Smooth muscle cell (in vitro differentiated cells): ENCODE measurements around the gene TADA2B. TPM values are rescaled to one million over a fixed set of nuclear protein-coding genes. Genes with fewer than 3 reads are reported as not detected.

Source experiments
- DNase-seq: peaks from one replicate; lab custom pipeline; 2025; ENCODE audit not compliant: unreplicated experiment; lab: John Stamatoyannopoulos, UW
- H2AFZ ChIP-seq: fragments of 200-600 bp; sonication (generic); 2 replicates; pipeline ENCODE4 v1.6.0; 2016; ENCODE audit warnings: antibody characterized with exemption, low read depth, mild to moderate bottlenecking
- H3F3A ChIP-seq: fragments of 200-600 bp; sonication (generic); 2 replicates; pipeline ENCODE4 v1.6.0; 2017; ENCODE audit warnings: antibody characterized with exemption, low read depth
- H3K27ac ChIP-seq: fragments of 200-600 bp; sonication (generic); 2 replicates; pipeline ENCODE4 v1.5.1; 2016; ENCODE audit warnings: low read depth, mild to moderate bottlenecking
- H3K27me3 ChIP-seq: fragments of 200-600 bp; sonication (generic); 2 replicates; pipeline ENCODE4 v1.6.1; 2016; ENCODE audit warnings: low read depth, mild to moderate bottlenecking
- H3K36me3 ChIP-seq: fragments of 200-600 bp; sonication (generic); 2 replicates; pipeline ENCODE4 v1.5.1; 2016; ENCODE audit warnings: low read depth
- H3K4me1 ChIP-seq: fragments of 200-600 bp; sonication (generic); 2 replicates; pipeline ENCODE4 v1.5.1; 2016; ENCODE audit warnings: low read depth
- H3K4me2 ChIP-seq: fragments of 200-600 bp; sonication (generic); 2 replicates; pipeline ENCODE4 v1.6.0; 2016; ENCODE audit warnings: mild to moderate bottlenecking
- H3K4me3 ChIP-seq: fragments of 200-600 bp; sonication (generic); 2 replicates; pipeline ENCODE4 v1.5.1; 2016; ENCODE audit warnings: mild to moderate bottlenecking
- H3K79me2 ChIP-seq: fragments of 200-600 bp; sonication (generic); 2 replicates; pipeline ENCODE4 v1.6.0; 2016; ENCODE audit warnings: low read depth, mild to moderate bottlenecking
- H3K9ac ChIP-seq: fragments of 200-600 bp; sonication (generic); 2 replicates; pipeline ENCODE4 v1.6.0; 2016; ENCODE audit warnings: low read depth
- H3K9me3 ChIP-seq: fragments of 200-600 bp; sonication (generic); replicated peaks from 2 replicates; pipeline ENCODE4 v1.5.1; 2016; ENCODE audit warnings: low read depth
- H4K20me1 ChIP-seq: fragments of 200-600 bp; sonication (generic); 2 replicates; pipeline ENCODE4 v1.6.0; 2016; ENCODE audit warnings: low read depth
- WGBS: methylation state at CpG from one replicate; pipeline ENCODE4 v1.1.7; 2016; ENCODE audit warnings: low lambda C conversion rate; 5-methylcytosine and 5-hydroxymethylcytosine counted together
- polyA plus RNA-seq: library from polyadenylated mRNA; unstranded; fragments of >200 nt; fragmentation: Nextera tagmentation; extraction: Ambion mirVana; gene quantifications from 2 replicates; pipeline ENCODE4 v1.2.1, GENCODE V29; 2016
- total RNA-seq: library from RNA; depleted of rRNA; stranded (reverse); fragments of >200 nt; gene quantifications from 2 replicates; pipeline ENCODE4 v1.2.3, GENCODE V29; 2014
- TF ChIP-seq, protein P1 (sequence below): fragments of 200-600 bp; sonication (generic); IDR thresholded peaks from 2 replicates; pipeline ENCODE4 v1.5.1; 2017; ENCODE audit warnings: borderline replicate concordance, mild to moderate bottlenecking, antibody characterized with exemption; ENCODE audit not compliant: insufficient read depth, poor library complexity, severe bottlenecking

The TADA2B gene
- total and polyA plus RNA-seq, 2 experiments from 2014 or later, result 6.3 to 9.1 TPM

DNA sequence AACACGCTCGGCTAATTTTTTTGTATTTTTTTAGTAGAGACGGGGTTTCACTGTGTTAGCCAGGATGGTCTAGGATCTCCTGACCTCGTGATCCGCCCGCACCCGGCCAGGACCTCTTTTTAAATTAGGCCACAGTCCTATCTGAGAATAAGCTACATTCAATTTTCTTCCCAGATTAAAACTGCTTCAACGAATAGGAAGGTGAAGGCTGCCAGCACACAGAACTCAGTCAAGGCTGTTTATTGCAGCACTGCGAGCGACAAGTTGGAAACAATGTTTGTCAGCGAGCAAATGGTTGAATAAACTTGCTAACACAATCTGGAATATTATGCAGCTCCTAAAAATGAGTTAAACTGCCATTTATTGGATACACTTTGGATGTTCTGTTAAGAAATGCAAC is 22.8 kb downstream of the TADA2B start:
- Histone ChIP-seq H2AFZ (no peak overlapping the region), H3K27ac (no peak overlapping the region), H3K9me3 (no peaks in the 10 kb centered on the region), H3K79me2 (peaks cover 34% of the 10 kb centered on the region), H3K9ac (no peak overlapping the region), H4K20me1 (peaks cover 37% of the 10 kb centered on the region), H3K4me2 (no peak overlapping the region), H3K4me1 (peaks cover 17% of the 10 kb centered on the region), H3K36me3 (peaks cover 7% of the 10 kb centered on the region), H3K4me3 (no peak overlapping the region), H3K27me3 (no peaks in the 10 kb centered on the region), H3F3A (no peaks in the 10 kb centered on the region)
- WGBS, result 98% methylated on average over 11 of the region's 11 CpGs
- no peak for DNase-seq
- TF ChIP-seq, protein P1, sequence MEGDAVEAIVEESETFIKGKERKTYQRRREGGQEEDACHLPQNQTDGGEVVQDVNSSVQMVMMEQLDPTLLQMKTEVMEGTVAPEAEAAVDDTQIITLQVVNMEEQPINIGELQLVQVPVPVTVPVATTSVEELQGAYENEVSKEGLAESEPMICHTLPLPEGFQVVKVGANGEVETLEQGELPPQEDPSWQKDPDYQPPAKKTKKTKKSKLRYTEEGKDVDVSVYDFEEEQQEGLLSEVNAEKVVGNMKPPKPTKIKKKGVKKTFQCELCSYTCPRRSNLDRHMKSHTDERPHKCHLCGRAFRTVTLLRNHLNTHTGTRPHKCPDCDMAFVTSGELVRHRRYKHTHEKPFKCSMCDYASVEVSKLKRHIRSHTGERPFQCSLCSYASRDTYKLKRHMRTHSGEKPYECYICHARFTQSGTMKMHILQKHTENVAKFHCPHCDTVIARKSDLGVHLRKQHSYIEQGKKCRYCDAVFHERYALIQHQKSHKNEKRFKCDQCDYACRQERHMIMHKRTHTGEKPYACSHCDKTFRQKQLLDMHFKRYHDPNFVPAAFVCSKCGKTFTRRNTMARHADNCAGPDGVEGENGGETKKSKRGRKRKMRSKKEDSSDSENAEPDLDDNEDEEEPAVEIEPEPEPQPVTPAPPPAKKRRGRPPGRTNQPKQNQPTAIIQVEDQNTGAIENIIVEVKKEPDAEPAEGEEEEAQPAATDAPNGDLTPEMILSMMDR, result no peak

DNA sequence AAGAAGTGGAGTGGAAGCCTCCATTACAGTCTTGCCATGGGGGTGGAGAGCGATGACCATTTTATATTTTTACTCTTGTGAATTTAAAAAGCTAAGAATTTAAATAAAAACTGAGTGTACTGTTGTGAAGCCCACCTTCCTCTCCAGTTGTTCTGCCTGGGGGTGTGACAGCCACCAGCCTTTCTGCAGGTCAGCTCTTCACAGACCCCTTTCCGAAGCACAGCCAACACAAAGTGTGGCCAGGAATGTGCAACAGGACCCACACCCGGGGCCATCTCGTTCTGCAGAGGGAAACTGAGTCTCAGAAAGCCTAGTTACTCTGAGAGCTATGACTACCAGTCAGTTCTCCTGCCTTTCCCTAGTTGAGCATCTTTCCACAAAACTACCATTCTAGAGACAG is 23.3 kb downstream of the TADA2B start:
- Histone ChIP-seq H2AFZ (no peak overlapping the region), H3K79me2 (peaks cover 34% of the 10 kb centered on the region), H3K4me3 (peak overlapping the region; percentile 76), H3K4me2 (peak overlapping the region; percentile 94), H3F3A (no peaks in the 10 kb centered on the region), H3K27ac (no peak overlapping the region), H4K20me1 (peaks cover 37% of the 10 kb centered on the region), H3K4me1 (peaks cover 17% of the 10 kb centered on the region), H3K36me3 (peaks cover 7% of the 10 kb centered on the region), H3K27me3 (no peaks in the 10 kb centered on the region), H3K9ac (no peak overlapping the region), H3K9me3 (no peaks in the 10 kb centered on the region)
- 99% methylated on average over 4 of the region's 4 CpGs for WGBS
- DNase-seq, result no peak
- TF ChIP-seq, protein P1, result no peak

DNA sequence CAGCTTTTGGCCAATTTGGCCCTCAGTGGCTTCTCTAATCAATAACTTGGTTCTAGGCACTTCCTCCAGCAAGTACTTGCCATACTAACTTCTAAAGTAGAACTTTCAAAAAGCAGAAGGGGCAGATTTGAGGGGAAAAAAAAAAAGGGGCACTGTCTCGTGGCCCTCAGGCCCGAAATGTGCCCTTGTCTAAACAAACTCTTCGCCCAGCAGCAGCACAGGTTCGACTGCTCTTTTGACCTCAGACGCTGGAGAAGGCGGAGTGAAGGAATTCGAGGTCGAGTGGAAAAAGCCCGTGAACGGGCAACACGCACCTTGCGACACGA is 23.9 kb downstream of the TADA2B start:
- Histone ChIP-seq H3K36me3 (peaks cover 7% of the 10 kb centered on the region), H3K27ac (peak overlapping the region; percentile 72), H3K4me3 (peak overlapping the region; percentile 76), H3K79me2 (peaks cover 34% of the 10 kb centered on the region), H2AFZ (peak overlapping the region; percentile 64), H3K27me3 (no peaks in the 10 kb centered on the region), H3F3A (no peaks in the 10 kb centered on the region), H4K20me1 (peaks cover 34% of the 10 kb centered on the region), H3K9ac (peak overlapping the region; percentile 81), H3K4me2 (peak overlapping the region; percentile 94), H3K9me3 (no peaks in the 10 kb centered on the region), H3K4me1 (peaks cover 17% of the 10 kb centered on the region)
- 4% methylated on average over 13 of the region's 13 CpGs for WGBS
- TF ChIP-seq, protein P1, result no peak
- DNase-seq, result no peak
